GM21367 (cell line): Measurements from ENCODE around the gene DAB2IP.

Experiments used
- ATAC-seq: cut with Tn5 transposase; IDR thresholded peaks from one replicate; pipeline ENCODE4 v1.9.1; 2021; ENCODE audit not compliant: unreplicated experiment

Gene DAB2IP

DNA sequence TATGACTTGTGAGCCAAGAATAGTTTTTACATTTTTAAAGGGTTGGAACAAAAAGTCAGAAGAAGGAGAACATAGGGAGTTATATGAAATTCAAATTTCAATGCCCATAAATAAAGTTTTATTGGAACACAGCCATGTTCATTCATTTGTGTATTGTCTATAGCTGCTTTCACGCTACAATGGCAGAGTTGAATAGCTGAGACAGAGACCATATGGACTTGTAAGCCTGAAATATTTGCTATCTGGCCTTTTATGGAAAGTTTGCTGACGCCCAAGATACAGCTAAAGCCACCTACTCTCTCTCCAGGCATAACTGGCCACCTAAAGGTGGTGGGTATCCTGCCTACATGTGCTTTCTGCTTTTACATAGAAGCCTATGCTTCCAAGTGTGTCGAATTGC, 10.9 kb downstream of the DAB2IP start:
- ATAC-seq = no peak

DNA sequence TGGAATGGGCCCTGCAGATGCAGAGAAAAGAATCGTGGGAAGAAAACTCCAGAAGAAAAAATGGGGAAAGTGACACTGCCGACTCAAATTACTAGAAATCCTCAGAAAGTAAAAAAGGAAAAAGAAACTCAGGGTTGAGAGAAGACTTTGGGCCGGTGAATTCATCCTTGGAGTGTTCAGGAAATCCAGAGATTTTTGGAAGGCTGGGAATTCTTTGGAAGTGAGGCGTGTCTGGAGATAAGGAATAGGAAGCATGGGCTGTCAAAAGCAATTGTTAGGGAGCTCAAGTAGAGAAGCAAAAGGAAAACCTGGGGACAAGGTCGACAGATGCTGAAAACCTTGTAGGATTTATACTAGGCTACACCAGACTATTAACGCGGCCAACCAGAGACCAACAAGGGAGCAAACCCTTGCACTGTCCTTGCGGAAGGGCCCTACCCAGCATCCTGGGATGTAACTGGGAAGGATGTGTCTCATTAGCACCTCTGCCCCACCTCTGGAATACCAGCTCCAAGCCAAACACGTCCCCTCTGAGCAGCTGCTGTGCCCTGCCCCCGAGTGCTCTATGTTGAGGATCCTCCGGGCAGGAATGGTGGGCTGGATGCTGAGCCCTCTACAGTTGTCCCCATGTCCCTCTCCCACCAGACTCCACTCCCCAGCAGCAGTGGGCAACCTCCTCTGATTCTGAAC, 11.6 kb downstream of the DAB2IP start:
- ATAC-seq = no peak

DNA sequence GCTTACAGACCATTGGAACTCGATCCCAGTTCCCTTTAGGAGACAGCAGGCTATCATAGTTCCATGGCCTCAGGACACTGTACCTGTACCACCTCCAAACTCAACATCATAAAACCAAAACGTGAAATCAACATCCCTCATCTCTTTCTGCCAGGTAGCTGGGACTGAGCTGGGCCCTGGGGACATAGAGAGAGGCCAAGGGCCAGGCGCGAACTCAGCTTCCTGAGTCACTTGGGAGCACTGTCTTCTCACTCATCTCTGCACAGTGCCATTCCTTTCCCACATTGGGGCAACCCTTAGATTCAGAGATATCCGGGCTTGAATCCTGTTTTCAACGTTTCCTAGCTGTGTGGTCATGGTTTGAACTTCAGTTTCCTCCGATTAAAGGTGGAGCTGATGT, 12.2 kb downstream of the DAB2IP start:
- ATAC-seq = no peak

DNA sequence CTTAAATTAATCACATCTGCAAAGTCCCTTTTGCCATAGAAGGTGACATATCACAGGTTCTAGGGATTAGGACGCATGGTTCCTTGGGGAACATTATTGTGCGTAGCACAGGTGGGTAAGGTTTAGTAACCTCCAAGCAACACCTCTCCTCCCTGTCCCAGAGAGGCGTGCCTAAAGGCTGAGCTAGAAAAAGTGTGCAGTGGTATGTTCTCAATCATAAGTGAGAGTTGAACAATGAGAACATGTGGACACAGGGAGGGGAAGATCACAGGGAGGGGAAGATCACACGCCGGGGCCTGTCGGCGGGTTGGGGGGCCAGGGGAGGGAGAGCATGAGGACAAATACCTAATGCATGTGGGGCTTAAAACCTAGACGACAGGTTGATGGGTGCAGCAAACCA, 14.9 kb downstream of the DAB2IP start:
- no peak for ATAC-seq

DNA sequence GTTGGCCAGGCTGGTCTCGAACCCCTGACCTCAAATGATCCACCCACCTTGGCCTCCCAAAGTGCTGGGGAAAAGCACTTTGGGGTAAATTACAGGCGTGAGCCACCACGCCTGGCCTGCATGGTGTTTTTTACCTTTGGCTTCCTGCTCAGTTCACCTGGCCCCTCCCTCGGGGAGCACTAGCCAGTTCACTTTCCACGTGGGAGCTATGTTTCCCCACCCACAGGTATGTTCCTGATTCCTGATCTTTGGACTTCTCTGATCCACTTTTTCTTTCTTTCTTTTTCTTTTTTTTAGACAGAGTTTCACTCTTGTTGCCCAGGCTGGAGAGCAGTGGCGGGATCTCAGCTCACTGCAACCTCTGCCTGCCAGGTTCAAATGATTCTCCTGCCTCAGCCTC, 15.8 kb downstream of the DAB2IP start:
- ATAC-seq = no peak

DNA sequence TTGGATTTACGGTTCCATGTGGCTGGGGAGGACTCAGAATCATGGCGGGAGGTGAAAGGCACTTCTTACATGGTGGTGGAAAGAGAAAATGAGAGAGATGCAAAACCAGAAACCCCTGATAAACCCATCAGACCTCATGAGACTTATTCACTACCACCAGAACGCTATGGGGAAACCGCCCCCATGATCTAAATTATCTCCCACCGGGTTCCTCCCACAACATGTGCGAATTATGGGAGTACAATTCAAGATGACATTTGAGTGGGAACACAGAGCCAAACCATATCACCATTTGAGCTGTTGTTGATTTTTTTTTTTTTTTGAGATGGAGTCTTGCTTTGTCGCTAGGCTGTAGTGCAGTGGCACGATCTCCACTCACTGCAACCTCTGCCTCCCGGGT, 16.5 kb downstream of the DAB2IP start:
- ATAC-seq = no peak

DNA sequence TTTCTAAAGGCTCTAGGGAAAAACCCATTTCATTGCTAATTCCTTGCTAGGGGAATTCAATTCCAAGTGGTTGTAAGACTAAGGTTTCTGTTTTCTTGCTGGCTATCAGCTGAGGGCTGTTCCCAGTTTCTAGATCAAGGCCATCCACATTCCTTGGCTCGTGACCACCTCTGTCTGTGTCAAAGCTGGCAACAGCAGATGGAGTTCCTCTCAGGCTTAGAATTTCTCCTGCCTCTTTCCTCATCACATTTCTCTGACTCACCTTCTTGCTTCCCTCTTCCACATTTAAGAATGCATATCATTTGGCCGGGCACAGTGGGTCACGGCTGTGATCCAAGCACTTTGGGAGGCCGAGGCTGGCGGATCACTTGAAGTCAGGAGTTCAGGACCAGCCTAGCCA, 19.0 kb downstream of the DAB2IP start:
- ATAC-seq = no peak

DNA sequence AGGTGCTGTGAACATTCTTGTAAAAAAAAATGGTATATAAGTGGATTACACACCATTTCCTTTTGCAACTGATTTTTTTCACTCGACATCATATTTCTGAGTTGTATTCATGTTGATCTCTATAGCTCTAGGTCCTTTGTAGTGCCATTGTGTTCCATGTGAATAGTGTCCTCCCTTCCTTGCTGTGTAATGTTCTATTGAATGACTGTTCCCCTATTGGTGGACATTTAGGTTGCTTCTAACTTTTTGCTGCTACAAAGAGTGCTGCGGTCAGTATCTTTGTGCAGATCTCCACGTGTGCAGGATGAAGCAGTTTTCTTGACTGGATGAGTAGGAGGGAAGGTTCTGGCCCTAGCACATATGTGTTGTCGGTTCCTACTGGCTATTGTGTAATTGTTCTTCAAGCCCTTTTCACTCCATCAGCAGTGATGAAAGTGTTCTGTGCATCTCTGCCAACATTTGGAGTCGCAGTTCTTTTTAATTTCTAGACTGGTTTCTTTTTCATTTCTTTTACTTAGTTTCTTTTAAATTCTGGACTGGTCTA, 20.2 kb downstream of the DAB2IP start:
- ATAC-seq = no peak

DNA sequence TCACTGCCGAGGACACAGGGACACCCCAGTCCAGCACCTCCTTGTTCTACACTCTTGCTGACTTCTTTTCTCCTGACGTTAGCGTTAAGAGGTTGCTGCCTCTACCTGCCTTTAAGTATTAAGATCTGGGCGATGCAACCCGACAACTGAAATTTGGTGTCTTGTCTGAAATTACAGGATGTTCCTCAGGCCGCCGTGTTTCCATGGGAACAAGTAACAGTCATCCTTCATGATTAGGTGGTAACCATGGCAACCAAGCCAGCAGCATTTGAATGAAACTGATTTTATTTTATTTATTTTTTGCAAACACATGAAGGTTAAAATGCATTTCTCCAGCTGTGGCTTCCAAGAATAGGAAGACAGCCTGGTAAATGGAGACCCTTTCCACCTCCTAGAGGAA, 20.8 kb downstream of the DAB2IP start:
- ATAC-seq = no peak

DNA sequence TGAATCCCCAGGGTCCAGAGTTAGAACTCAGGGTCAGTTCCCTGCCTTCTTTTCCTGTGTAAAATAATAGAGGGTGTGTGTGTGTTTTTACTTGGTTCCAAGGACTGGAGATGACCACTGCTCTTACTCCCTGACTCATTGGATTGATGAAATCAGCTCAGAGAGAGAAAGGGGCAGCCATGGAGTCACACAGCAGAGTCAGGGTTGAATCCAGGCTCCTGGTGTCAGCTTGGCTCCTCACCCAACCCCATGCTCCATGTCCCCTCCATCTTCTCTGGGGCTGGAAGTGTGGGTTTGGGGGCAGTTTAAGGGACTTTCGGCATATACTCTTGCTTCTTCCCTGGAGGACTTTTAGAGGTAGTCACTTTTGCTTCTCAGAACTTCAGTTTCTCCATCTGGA, 21.6 kb downstream of the DAB2IP start:
- no peak for ATAC-seq

DNA sequence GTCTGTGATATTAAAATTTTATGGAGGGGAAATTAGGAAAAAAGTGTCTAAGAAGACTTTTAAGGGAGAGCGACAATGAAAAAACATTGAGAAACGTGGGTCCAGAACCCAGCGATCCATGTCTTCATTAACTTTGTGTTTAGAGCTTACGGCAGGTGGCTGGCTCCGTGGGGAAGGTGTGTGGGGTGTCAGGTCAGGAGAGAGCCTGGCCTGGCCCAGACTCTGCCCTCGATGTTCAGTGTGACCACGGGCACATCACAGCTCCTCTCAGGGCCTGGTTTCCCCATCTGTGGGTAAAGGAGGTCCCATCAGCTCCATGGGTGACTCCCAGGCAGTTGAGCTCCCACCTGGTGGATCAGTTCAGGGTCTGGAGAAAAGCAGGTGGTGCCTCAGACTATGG, 22.1 kb downstream of the DAB2IP start:
- ATAC-seq = no peak

DNA sequence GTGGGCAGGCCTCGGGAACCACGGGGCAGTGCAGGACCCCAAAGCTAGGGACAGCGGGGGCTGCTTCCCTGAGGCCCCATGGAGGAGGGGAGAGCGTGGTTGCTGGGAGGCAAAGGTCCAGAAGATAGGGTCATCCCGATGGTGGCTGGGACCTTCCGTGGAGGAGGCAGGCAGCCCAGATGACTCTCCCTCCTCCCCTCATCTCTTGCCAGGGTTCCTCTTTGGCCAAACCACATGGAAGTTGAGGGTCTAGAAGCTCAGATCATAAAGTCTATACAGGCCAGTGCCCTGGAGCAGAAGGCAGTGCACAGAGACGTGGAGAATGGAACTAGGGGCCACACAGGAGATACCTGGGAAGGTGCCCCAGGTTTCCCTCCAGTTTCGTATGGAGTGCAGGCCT, 22.6 kb downstream of the DAB2IP start:
- ATAC-seq = no peak

DNA sequence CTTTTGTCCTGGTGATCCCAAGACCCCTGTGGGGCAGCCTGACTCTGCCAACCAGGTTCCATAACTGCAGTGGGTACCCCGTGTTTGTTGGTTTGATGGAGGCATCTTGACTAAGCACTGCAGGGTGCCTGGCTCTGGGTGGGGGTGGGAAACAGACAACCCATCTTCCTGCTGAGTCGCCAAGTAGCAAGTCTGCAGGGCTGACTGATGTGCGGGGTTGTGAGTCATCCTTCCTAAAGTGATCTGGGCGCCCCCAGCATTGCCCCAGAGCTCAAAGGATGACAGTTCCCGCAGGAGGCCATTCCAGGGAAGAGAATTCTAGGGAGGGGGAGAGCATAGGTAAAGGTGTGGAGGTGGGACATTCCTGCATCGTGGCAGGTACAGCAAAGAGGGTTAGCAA, 23.5 kb downstream of the DAB2IP start:
- no peak for ATAC-seq

DNA sequence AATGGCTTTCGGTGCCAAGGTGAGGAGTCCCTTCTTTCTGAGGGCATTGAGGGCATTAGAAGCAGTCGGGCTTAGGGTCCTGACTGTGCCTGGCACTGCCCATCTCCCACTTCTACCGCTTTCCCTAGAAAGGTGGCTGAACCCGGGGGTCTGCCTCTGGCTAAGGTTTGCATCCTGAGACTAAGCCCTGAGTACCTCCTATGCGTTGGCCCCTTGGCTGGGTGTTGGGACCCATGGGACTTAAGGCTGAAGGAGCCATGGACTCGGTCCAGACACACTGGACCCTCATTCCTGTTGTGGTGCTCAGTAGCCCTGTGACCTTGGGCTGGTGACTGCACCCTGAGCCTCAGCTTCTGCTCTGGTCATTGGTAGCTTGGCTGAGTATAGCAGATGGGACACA, 23.9 kb downstream of the DAB2IP start:
- ATAC-seq = no peak

DNA sequence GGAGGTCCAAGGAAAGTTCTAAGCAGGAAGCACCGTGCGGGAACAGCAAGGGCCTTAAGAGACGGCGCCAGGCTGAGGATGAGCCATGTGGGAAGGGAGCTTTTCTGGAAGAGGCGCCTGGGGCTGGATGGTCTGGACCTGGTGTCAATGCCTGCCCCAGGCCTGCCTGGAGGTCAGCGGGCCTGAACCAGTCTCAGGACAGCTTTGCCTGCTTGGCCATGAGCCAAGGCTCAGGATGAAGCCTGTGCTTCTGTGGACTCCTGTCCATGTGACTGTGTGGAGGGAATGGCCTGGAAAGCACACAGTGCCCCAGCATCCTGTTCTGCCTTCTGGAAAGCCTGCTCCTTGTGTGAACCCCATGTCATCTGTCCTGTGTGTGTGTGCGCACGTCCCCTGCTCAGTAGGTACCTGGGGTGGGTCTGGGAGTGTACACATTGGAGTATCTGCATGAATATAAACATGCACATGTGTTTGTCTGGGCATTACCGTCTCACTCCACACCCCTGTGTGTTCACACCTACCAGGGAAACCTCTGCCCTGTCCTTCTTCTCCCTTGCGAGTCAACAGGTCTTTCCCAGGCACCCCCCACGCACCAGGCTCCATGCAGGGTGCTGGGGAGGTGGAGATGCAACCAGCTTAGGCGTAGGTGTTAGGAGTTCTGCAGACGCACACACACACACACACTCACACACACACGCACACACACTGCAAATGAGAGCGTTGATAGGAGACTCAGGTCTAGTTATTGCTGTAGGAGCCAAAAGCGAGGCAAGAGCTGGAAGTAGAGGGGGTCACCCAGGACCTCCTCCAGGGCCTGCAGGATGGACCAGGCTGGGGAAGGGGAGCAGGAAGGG, 24.8 kb downstream of the DAB2IP start:
- no peak for ATAC-seq

DNA sequence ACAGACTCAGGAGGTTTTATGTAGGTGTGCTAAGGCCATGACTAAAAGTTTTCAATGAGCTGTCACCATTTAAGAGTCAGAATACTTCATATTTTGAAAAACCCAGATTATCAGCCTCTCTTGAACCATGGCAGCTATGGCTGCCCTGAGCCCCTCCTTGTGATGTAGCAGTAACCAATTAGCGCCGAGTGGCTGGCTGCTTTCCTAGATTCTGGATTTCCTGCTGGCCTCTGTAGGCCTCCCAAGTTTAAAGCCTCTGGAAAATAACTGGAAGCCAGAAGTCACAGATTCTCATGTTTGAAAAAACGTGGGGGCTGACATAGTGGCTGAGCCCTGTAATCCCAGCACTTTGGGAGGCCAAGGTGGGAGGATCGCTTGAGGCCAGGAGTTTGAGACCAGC, 25.5 kb downstream of the DAB2IP start:
- no peak for ATAC-seq

DNA sequence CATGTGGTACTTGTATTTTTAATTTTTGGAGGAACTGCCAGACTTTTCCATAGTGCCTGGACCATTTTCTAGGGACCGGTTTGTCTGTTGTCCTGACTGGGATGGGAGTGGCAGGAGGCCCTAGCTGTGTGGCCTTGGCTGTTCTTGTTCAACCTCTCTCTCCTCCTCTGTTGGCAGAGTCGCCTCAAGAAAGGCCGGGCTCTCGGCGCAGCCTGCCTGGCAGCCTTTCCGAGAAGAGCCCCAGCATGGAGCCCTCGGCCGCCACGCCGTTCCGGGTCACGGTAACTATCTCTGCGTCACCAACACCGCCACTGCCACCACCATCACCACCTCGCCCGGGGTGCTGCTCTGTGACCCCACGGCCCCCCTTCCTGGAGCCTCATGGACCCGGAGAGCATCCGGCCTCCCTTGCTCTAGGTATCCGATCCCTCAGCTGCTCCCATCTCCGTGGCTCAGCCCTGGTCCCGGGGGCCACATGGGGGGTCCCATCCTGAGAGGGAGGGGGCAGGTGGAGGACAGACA, 27.1 kb downstream of the DAB2IP start:
- ATAC-seq = no peak

DNA sequence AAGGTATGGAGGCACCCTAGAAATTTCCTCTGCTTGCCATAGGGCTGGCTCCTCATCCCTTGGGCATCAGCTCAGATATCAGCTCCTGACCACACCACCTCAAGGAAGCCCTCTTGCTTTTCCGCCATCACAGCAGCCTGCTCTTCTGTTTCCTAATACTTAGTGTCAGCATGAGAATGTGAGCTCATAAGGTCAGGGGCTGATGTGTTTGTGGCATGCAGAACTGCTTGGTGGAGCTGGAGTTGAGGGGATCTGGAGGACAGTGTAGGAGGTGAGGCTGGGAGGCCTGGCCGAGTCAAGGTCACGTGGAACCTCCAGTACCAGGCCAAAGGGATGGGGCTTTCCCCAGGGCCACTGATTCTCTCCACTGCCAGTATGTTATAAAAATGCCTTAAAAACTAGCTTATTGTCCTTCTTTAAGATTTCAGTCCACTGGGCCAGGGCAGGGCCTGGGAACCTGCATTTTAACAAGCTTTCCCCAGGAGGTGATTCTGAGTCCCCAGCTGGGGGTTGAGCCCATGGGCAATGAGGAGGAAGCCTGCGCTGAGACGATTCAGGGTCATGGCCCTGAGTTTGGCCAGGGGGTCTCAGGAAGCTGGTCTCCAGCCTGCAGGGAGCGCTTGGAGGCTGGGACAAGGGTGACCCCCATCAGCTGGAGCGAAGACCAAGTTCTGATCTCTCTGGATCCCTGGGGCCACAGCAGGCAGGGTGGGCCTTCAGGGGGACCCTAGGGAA, 28.6 kb downstream of the DAB2IP start:
- no peak for ATAC-seq

DNA sequence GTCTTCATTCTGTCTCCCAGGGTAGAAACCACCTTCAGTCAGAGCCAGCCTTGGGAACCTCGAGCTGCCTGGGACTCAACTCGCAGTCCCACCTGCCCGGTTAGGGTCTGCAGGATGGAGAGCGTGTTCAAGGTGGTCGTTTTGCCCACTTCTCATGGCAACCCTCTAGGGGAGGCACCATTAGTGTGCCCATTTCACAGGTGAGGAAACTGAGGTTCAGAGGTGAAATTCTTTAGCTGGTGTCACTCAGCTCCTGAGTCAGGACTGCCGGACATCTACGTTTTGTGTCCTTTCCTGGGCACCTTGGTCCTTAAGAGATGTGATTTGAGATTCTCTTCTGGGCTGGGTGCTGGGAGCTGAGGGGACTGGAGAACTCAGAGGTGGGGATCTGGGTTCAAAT, 30.0 kb downstream of the DAB2IP start:
- ATAC-seq = no peak

DNA sequence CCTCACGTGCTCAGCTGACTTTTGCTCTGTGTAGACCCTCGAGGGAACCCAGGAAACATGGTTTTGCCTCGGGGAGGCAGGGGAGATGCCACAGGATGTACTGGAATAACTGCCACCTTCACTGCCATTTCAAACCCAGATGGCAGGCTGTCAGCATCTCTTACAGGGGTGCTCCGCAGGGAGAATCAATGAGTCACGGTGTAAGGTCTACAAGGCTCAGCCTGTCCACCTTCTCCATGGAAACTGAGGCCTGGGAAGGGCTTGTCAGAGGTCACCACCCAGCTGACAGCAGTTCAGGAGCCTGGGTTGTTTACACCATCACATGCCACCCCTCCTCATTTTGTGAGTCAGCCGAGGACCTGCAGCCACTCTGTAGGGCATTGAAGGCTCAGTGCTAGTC, 30.8 kb downstream of the DAB2IP start:
- ATAC-seq = no peak

DNA sequence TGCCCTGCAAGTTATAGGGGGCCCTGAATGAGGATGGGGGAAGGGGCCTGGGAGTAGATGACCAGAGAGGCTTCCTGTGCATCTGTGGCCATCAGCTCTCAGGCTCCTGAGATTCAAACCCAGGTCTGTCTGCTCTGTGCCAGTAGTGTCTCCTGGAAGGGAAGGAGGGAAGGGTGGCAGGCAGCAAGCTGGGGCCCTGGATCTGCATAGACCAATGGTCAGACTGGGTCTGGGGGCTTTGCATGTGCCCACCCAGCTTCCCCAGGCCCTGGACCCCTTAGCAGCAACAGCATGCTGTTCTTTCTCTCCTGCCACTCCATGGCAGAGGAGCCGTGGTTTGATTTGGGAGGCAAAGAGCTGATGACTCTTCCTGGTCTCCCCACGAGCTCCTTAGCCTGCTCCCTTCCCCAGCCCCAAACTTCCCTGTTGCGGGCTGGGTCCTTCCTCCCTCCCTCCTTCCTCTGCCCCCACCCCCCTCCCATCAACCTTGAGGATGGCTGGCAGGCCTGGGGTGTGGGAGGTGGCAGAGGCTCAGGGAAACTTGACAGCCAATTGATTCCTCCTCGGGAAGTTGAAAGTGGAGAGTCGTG, 31.6 kb downstream of the DAB2IP start:
- ATAC-seq = no peak
